Stimulated activated naive B cell treated with anti-CD40 and anti-IgM and Interleukin-4, amounts not matched to agents 10 μg/mL and 1 μg/mL and 100 μg/mL, for 72 hours (primary cell): ENCODE results near the gene RASGRF2.
A peak's percentile ranks its signal among the peaks of the same experiment; 100 is the strongest.

Experiments used
- ATAC-seq, 2 donors: fragments of 150-1000 bp; cut with Tn5 transposase; replicated peaks; 2 replicates each; pipeline ENCODE4 v1.10.0; 2021; ENCODE audit warnings: moderate library complexity in 1 of 2
- DNase-seq: peaks from one replicate; pipeline ENCODE4 v3.0.0; 2021
- H3K27ac Mint-ChIP-seq: one replicate; pipeline ENCODE4 v1.8.0; 2022; ENCODE audit warnings: mild to moderate bottlenecking, mixed read lengths
- H3K27me3 Mint-ChIP-seq, 2 donors: one replicate each; pipeline ENCODE4 v1.8.0; 2022; ENCODE audit warnings: mixed read lengths in 2 of 2
- H3K36me3 Mint-ChIP-seq, 2 donors: one replicate each; pipeline ENCODE4 v1.8.0; 2022; ENCODE audit warnings: mixed read lengths in 2 of 2, mild to moderate bottlenecking in 1 of 2
- H3K4me1 Mint-ChIP-seq, 2 donors: one replicate each; pipeline ENCODE4 v1.8.0; 2022; ENCODE audit warnings: mixed read lengths in 2 of 2, mild to moderate bottlenecking in 1 of 2
- H3K4me3 Mint-ChIP-seq, 2 donors: one replicate each; pipeline ENCODE4 v1.8.0; 2022; ENCODE audit warnings: mild to moderate bottlenecking in 2 of 2, mixed read lengths in 2 of 2, moderate library complexity in 1 of 2
- H3K9me3 Mint-ChIP-seq, 2 donors: one replicate each; pipeline ENCODE4 v1.8.0; 2022; ENCODE audit warnings: mixed read lengths in 2 of 2, mild to moderate bottlenecking in 1 of 2

Gene RASGRF2

GRCh38 chr5:80959768-80960442 is at the start of gene RASGRF2:
RASGRF2 (plus strand) TSS chr5:80960363; CDS start chr5:80960739, 376 bp downstream.
- peak; percentile 38 to 40 for ATAC-seq
- H3K27ac Mint-ChIP-seq, result peak within 1 kb of the TSS; percentile 47
- peak within 1 kb of the TSS; percentile 66 to 67 for H3K4me3 Mint-ChIP-seq
- H3K4me1 Mint-ChIP-seq, result peaks cover 14 to 16% of the 10 kb centered on the region in 2 donors
- DNase-seq, result no peak
- peaks cover 0 to 5% of the 10 kb centered on the region in 2 donors for H3K36me3 Mint-ChIP-seq
- H3K27me3 Mint-ChIP-seq, result peaks cover 30 to 34% of the 10 kb centered on the region in 2 donors
- H3K9me3 Mint-ChIP-seq, result no peaks in the 10 kb centered on the region

DNA sequence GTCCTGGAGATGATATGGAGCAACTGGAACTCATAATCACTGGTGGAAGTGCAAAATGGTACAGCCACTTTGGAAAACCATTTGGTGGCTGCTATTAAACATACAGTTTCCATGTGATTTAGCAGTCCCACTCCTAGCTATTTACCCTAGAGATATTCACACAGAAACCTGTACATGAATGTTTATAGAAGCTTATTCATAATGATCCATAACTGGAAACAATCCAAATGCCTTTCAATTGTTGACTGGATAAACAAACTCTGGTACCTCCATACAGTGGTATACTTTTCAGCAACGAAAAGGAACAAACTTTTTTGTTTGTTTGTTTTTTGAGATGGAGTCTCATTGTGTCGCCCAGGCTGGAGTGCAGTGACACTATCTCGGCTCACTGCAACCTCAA is 47.7 kb upstream of the RASGRF2 start:
- DNase-seq (no peak), ATAC-seq (no peak)
- Mint-ChIP-seq H3K9me3 (peaks cover 3 to 4% of the 10 kb centered on the region in 2 donors), H3K4me3 (no peak overlapping the region), H3K27me3 (no peaks in the 10 kb centered on the region), H3K36me3 (peaks cover 5 to 6% of the 10 kb centered on the region in 2 donors), H3K27ac (no peak overlapping the region), H3K4me1 (no peaks in the 10 kb centered on the region)

DNA sequence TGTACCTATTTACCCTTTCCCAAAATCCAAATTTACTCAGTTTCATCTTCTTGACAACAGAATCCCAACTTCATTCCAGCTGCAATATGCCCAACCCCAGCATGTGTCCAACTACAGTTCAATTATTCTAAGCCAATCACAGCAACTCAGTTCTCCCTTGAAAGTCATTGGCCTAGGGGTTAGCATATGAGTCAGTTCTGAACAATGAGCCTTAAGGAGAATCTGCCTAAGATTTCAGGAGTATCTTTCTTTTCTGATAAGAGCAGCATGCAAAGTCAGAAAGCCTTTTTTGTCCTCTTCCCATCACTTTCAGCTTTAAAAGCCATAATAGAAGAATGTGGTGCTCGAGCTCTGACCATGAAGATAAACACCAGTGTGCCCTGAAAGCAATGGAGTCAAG is 44.4 kb upstream of the RASGRF2 start:
- Mint-ChIP-seq H3K36me3 (peaks cover 5 to 6% of the 10 kb centered on the region in 2 donors), H3K27me3 (no peaks in the 10 kb centered on the region), H3K4me1 (no peaks in the 10 kb centered on the region), H3K4me3 (no peak overlapping the region), H3K9me3 (peaks cover 3 to 4% of the 10 kb centered on the region in 2 donors), H3K27ac (no peak overlapping the region)
- ATAC-seq, result no peak
- no peak for DNase-seq

DNA sequence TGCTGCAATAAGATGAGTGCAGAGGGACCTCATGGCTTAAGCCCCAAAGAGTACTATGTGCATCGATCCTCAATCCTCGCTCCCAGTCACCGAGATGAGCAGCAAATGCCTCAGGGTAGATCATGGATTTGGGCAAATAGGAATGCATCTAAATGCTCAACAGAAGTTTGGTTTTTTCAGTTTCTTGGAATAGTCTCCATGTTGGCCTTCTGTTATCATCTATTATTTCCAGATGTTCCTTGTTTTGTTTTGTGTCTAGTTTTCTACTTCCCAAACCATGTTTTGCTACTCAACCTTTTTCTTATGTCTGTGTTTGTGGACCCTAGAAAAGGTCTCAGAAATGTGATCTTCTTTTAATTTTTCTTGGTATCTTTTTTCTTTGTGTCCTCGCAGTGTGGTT is 43.5 kb upstream of the RASGRF2 start:
- Mint-ChIP-seq H3K4me1 (no peaks in the 10 kb centered on the region), H3K27ac (no peak overlapping the region), H3K36me3 (peaks cover 5 to 6% of the 10 kb centered on the region in 2 donors), H3K9me3 (peaks cover 3 to 4% of the 10 kb centered on the region in 2 donors), H3K4me3 (no peak overlapping the region), H3K27me3 (no peaks in the 10 kb centered on the region)
- no peak for ATAC-seq
- no peak for DNase-seq

GRCh38 chr5:80917631-80918030 is 42.5 kb upstream of the RASGRF2 start:
- DNase-seq, result no peak
- Mint-ChIP-seq H3K27me3 (no peaks in the 10 kb centered on the region), H3K9me3 (no peaks in the 10 kb centered on the region), H3K36me3 (peaks cover 0 to 3% of the 10 kb centered on the region in 2 donors), H3K4me3 (no peak overlapping the region), H3K4me1 (no peaks in the 10 kb centered on the region), H3K27ac (no peak overlapping the region)
- no peak for ATAC-seq

DNA sequence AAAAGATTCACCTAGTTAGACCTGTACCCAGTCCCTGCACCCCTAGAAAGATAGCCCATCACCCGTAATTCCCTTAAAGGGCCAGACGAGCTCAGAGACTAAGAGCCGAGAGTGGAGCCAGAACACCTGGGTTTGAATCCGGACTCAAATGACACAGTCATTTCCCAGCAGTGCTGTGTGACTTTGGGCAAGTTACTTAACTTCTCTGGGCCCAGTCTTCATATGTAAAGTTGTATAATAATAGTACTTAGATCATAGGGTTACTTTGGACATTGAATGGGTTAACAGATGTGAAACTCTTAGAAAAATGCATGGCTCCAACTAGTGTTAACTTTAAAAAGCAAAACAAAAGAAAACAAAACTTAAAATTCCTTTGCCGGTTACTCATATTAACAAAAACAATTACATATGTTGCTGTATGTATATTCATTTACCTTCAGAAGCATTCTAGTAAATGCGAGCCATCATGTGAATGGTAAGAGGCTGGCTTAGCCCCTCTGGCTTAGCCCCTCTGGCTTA is 40.4 kb upstream of the RASGRF2 start:
- no peak for ATAC-seq
- Mint-ChIP-seq H3K4me3 (no peak overlapping the region), H3K9me3 (no peaks in the 10 kb centered on the region), H3K27me3 (no peaks in the 10 kb centered on the region), H3K27ac (no peak overlapping the region), H3K4me1 (no peaks in the 10 kb centered on the region), H3K36me3 (no peaks in the 10 kb centered on the region)
- DNase-seq, result no peak

GRCh38 chr5:80920333-80920732 is 39.8 kb upstream of the RASGRF2 start:
- H3K27me3 Mint-ChIP-seq, result no peaks in the 10 kb centered on the region
- DNase-seq (no peak), ATAC-seq (no peak)
- H3K4me3 Mint-ChIP-seq, result no peak overlapping the region
- H3K27ac Mint-ChIP-seq, result no peak overlapping the region
- H3K36me3 Mint-ChIP-seq, result no peaks in the 10 kb centered on the region
- no peaks in the 10 kb centered on the region for H3K9me3 Mint-ChIP-seq
- H3K4me1 Mint-ChIP-seq, result no peaks in the 10 kb centered on the region

DNA sequence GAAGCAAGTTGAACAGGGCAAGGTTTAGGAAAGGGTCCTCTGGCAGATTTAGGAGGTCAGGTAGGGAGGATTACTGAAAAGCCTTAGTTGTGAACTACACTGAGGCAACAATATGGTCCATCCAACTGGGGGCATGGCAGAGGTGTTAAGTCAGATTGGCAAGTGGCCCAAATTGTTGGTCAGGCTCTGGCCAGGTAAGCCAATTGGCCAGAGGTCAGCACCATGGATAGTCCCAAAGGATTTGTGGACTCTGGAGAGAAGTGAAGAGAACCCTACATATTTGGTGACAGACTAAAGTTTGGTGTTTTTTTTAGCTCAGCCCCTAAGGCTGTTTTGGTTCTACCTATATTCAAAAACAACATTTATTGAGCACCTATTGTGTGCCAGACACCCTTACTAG is 39.1 kb upstream of the RASGRF2 start:
- Mint-ChIP-seq H3K4me3 (no peak overlapping the region), H3K9me3 (no peaks in the 10 kb centered on the region), H3K27ac (no peak overlapping the region), H3K27me3 (no peaks in the 10 kb centered on the region), H3K4me1 (no peaks in the 10 kb centered on the region), H3K36me3 (no peaks in the 10 kb centered on the region)
- DNase-seq, result no peak
- ATAC-seq, result no peak

DNA sequence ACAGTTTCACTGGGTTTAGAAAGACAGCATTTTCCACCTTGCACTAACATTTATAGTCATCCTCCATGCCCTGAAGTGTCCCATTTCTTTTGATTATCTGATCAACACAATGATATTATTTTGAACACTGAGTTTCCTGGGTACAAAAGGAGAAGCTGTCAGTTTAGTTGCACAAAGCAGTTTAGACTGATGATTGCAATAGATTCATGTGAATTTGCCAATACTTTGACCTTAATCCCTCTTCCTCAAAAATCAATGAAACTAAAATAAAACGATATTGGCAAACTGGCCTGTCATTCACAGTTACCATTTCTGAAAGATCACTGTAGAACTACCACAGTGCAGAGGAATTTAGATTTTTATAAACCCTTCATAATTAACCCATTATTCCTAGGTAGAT is 34.2 kb upstream of the RASGRF2 start:
- no peak for DNase-seq
- ATAC-seq, result no peak
- peaks cover 4 to 7% of the 10 kb centered on the region in 2 donors for H3K4me1 Mint-ChIP-seq
- no peak overlapping the region for H3K27ac Mint-ChIP-seq
- no peak overlapping the region for H3K4me3 Mint-ChIP-seq
- no peaks in the 10 kb centered on the region for H3K36me3 Mint-ChIP-seq
- H3K27me3 Mint-ChIP-seq, result no peaks in the 10 kb centered on the region
- H3K9me3 Mint-ChIP-seq, result no peaks in the 10 kb centered on the region

DNA sequence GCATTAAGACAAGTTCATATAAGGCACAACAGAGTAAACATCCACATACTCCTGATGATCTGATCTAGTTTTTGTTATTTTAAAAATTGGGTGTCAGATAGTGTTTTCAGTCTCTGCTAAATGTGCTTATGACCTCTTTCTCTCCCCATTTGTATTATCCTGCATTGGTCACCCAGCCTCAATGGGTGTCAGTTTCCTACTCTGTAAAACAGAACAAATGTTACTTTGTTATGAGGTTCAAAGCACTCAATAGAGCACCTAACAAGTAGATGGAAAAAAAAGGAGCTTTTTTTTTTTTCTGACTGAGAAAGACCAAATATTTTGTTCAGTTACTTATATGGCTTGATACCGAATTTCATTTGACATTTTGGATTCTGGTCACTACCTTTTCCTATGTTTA is 33.6 kb upstream of the RASGRF2 start:
- peaks cover 4 to 7% of the 10 kb centered on the region in 2 donors for H3K4me1 Mint-ChIP-seq
- H3K4me3 Mint-ChIP-seq, result no peak overlapping the region
- no peak overlapping the region for H3K27ac Mint-ChIP-seq
- no peak for DNase-seq
- no peaks in the 10 kb centered on the region for H3K9me3 Mint-ChIP-seq
- no peaks in the 10 kb centered on the region for H3K27me3 Mint-ChIP-seq
- H3K36me3 Mint-ChIP-seq, result no peaks in the 10 kb centered on the region
- ATAC-seq, result no peak

GRCh38 chr5:80926979-80927656 is 33.0 kb upstream of the RASGRF2 start:
- DNase-seq (no peak), ATAC-seq (peak in 1 of 2 donors; percentile 59)
- H3K4me1 Mint-ChIP-seq, result peaks cover 4 to 7% of the 10 kb centered on the region in 2 donors
- H3K4me3 Mint-ChIP-seq, result no peak overlapping the region
- H3K27ac Mint-ChIP-seq, result no peak overlapping the region
- no peaks in the 10 kb centered on the region for H3K27me3 Mint-ChIP-seq
- no peaks in the 10 kb centered on the region for H3K36me3 Mint-ChIP-seq
- H3K9me3 Mint-ChIP-seq, result no peaks in the 10 kb centered on the region

DNA sequence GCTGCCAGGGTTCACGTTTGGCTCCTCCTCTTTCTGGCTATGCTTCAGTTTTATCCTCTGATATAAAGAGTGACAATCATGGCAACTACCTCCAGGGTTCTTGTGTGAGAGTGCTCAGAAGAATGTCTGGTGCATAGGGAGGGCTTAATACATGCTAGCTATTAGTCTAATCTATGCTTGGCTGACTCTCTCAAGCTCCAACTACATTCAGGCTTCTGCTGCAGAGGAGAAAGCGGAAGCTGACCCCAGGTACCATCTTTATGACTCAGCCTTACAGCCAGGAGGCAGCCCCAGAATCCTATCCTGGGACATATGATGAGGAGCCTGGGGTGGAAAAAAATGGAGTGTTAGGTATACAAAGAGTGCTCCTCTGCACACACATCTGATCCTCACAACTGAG is 32.1 kb upstream of the RASGRF2 start:
- Mint-ChIP-seq H3K4me3 (no peak overlapping the region), H3K27me3 (no peaks in the 10 kb centered on the region), H3K36me3 (no peaks in the 10 kb centered on the region), H3K27ac (no peak overlapping the region), H3K4me1 (peaks cover 4 to 7% of the 10 kb centered on the region in 2 donors), H3K9me3 (no peaks in the 10 kb centered on the region)
- ATAC-seq (peak in 1 of 2 donors; percentile 33), DNase-seq (no peak)

DNA sequence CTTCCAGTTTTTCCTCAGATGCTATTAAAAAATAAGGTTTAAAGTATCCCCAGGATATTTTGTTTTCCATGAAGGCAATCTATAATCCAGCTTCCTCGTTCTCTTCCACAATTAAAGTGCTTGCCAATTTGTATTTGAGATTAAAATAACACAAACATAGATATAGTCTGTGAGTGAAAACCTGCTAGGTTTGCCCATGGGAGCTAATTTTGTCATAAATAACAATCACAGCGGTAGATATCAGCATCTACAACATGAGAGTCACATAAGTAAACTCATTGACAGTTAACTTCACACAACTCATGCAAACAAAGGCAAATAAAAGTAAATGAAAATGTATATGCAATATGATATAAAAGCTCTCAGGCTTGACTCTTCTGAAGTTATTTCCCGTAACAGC is 29.2 kb upstream of the RASGRF2 start:
- Mint-ChIP-seq H3K4me1 (peaks cover 4 to 7% of the 10 kb centered on the region in 2 donors), H3K4me3 (no peak overlapping the region), H3K27me3 (no peaks in the 10 kb centered on the region), H3K36me3 (no peaks in the 10 kb centered on the region), H3K9me3 (no peaks in the 10 kb centered on the region), H3K27ac (no peak overlapping the region)
- no peak for ATAC-seq
- DNase-seq, result no peak

DNA sequence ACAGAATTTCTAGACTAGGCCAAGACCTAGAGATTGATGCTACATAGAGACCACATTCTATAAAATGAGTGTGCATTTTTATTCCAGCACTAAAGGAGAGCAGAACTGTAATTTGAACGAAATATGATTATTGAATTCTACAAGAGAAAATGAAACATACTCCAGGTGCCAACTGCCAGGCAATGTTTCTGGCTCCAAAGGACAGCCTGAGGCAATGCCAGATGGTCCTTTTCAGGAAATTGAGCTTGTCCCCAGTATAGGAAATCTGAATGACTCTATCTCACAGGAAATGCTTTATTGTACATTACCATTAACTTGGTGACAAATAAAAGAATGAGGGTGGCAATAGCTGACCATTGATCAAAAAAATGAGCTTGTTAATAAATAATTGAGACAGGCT is 28.8 kb upstream of the RASGRF2 start:
- Mint-ChIP-seq H3K27ac (no peak overlapping the region), H3K4me3 (no peak overlapping the region), H3K4me1 (peaks cover 4 to 7% of the 10 kb centered on the region in 2 donors), H3K9me3 (no peaks in the 10 kb centered on the region), H3K27me3 (no peaks in the 10 kb centered on the region), H3K36me3 (no peaks in the 10 kb centered on the region)
- no peak for ATAC-seq
- no peak for DNase-seq

DNA sequence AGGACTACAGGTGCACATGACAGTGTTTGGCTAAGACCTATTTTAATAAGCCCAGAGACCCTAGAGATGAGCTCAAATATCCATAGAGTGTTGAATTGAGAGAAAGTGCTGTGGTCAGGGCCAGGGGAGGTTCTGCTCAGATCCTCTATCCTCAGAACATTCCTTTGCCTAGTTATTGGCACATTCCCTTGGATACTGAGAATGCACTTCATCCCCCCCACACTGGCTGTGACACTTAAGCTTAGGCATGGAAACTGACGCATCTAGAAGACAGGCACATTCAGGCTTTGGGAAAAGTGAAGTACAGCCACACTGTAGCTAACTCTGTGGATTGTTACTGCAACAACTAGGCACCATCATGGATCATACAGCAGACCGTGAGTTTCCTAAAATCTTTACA is 27.1 kb upstream of the RASGRF2 start:
- DNase-seq (no peak), ATAC-seq (no peak)
- Mint-ChIP-seq H3K27me3 (no peaks in the 10 kb centered on the region), H3K36me3 (no peaks in the 10 kb centered on the region), H3K4me1 (no peaks in the 10 kb centered on the region), H3K4me3 (no peak overlapping the region), H3K27ac (no peak overlapping the region), H3K9me3 (no peaks in the 10 kb centered on the region)
